ENCODE data around the gene CDIPT. TPM values are rescaled to one million over a fixed set of nuclear protein-coding genes. Genes with fewer than 3 reads are reported as not detected.

Gene CDIPT
- total RNA-seq, 1 donor from 2014 or later = 88.1 TPM

DNA sequence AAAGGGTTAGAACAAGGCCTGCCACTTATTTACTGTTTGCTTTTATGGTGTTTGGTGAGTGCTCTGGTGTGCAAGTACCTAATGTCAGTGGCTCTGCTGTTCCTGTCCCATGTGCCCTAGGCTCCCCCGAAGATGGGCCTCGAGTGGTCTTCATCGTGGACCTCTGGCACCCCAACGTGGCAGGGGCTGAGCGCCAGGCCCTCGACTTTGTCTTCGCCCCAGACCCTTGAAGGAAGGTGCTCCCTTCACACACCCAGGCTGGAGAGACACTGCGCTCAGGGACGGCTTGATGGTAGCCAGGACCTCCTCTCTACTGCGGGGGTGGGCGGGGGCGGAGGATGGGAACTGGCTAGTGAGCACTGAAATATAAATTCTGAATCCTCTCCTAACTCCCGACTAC is 42.6 kb upstream of the CDIPT start:
- H3K27ac Mint-ChIP-seq (ENCODE audit: unreplicated experiment) = peak overlapping the region; percentile 26
- H3K4me1 Mint-ChIP-seq (ENCODE audit: low read depth, unreplicated experiment) = peaks cover 14% of the 10 kb centered on the region

DNA sequence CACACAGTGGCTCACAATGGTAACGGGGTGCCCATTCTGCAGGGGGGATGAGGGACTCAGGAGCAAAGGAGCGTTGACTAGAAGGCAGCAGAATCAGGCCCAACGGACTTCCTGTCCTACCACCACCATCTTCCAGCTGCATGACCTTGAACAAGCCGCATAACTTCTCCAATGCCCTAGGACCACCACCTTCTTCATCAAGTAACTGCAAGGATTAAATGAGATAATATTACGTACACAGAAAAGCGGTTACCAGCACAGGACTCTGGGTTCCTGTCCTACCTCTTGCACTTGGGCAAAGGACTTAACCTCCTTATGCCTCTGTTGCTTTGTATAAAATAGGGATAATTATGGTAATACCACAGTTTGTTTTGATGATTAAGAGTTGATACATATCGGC is 41.9 kb upstream of the CDIPT start:
- no peaks in the 10 kb centered on the region for H3K27me3 Mint-ChIP-seq (ENCODE audit: low read depth, unreplicated experiment)
- Histone ChIP-seq H3K9me3 (ENCODE audit: insufficient read depth, low read depth, low read length) (no peaks in the 10 kb centered on the region), H3K4me2 (ENCODE audit: low read length) (no peak overlapping the region), H4K20me1 (ENCODE audit: insufficient read depth, low read length) (peaks cover 19% of the 10 kb centered on the region), H3K4me3 (ENCODE audit: insufficient read depth, low read depth, low read length) (no peak overlapping the region), H3K27me3 (ENCODE audit: insufficient read depth, low read length) (no peaks in the 10 kb centered on the region), H3K36me3 (ENCODE audit: insufficient read depth, low read length) (peaks cover 3% of the 10 kb centered on the region), H3K4me1 (ENCODE audit: insufficient read depth, low read length) (peaks cover 10% of the 10 kb centered on the region), H3K79me2 (ENCODE audit: insufficient read depth, low read length) (peaks cover 4% of the 10 kb centered on the region), H2AFZ (ENCODE audit: low read depth, low read length) (no peak overlapping the region), H3K27ac (ENCODE audit: low read depth, low read length) (no peak overlapping the region), H3K9ac (ENCODE audit: low read length) (no peak overlapping the region)
- no peaks in the 10 kb centered on the region for H3K9me3 Mint-ChIP-seq (ENCODE audit: unreplicated experiment)
- H3K4me1 Mint-ChIP-seq (ENCODE audit: low read depth, unreplicated experiment) = peaks cover 14% of the 10 kb centered on the region
- FAIRE-seq = no peak
- DNase-seq (ENCODE audit: low read depth) = no peak
- no peak overlapping the region for H3K4me3 Mint-ChIP-seq (ENCODE audit: unreplicated experiment)
- no peak overlapping the region for H3K27ac Mint-ChIP-seq (ENCODE audit: unreplicated experiment)
- TF ChIP-seq, protein P1, sequence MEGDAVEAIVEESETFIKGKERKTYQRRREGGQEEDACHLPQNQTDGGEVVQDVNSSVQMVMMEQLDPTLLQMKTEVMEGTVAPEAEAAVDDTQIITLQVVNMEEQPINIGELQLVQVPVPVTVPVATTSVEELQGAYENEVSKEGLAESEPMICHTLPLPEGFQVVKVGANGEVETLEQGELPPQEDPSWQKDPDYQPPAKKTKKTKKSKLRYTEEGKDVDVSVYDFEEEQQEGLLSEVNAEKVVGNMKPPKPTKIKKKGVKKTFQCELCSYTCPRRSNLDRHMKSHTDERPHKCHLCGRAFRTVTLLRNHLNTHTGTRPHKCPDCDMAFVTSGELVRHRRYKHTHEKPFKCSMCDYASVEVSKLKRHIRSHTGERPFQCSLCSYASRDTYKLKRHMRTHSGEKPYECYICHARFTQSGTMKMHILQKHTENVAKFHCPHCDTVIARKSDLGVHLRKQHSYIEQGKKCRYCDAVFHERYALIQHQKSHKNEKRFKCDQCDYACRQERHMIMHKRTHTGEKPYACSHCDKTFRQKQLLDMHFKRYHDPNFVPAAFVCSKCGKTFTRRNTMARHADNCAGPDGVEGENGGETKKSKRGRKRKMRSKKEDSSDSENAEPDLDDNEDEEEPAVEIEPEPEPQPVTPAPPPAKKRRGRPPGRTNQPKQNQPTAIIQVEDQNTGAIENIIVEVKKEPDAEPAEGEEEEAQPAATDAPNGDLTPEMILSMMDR (IDR thresholded peaks at IDR 0.05; ENCODE audit: insufficient read depth, low read depth, low read length) = no peak
- TF ChIP-seq EZH2 (IDR thresholded peaks at IDR 0.05; ENCODE audit: insufficient read depth, low read length) = no peak
- H3K36me3 Mint-ChIP-seq (ENCODE audit: low read depth, unreplicated experiment) = peaks cover 9% of the 10 kb centered on the region

More for the DNA sequence above, 42.6 kb upstream of the CDIPT start:
- H3K9ac ChIP-seq (ENCODE audit: low read length) = no peak overlapping the region
- no peaks in the 10 kb centered on the region for H3K9me3 ChIP-seq (ENCODE audit: insufficient read depth, low read depth, low read length)
- no peaks in the 10 kb centered on the region for H3K9me3 Mint-ChIP-seq (ENCODE audit: unreplicated experiment)
- FAIRE-seq (no peak), DNase-seq (ENCODE audit: low read depth) (no peak)
- no peak overlapping the region for H2AFZ ChIP-seq (ENCODE audit: low read depth, low read length)
- TF ChIP-seq, protein P1 (IDR thresholded peaks at IDR 0.05; ENCODE audit: insufficient read depth, low read depth, low read length) = no peak
- TF ChIP-seq EZH2 (IDR thresholded peaks at IDR 0.05; ENCODE audit: insufficient read depth, low read length) = no peak
- peaks cover 9% of the 10 kb centered on the region for H3K36me3 Mint-ChIP-seq (ENCODE audit: low read depth, unreplicated experiment)
- no peaks in the 10 kb centered on the region for H3K27me3 Mint-ChIP-seq (ENCODE audit: low read depth, unreplicated experiment)
- no peaks in the 10 kb centered on the region for H3K27me3 ChIP-seq (ENCODE audit: insufficient read depth, low read length)
- no peak overlapping the region for H3K27ac ChIP-seq (ENCODE audit: low read depth, low read length)
- H3K4me1 ChIP-seq (ENCODE audit: insufficient read depth, low read length) = peaks cover 8% of the 10 kb centered on the region
- peaks cover 4% of the 10 kb centered on the region for H3K79me2 ChIP-seq (ENCODE audit: insufficient read depth, low read length)
- H4K20me1 ChIP-seq (ENCODE audit: insufficient read depth, low read length) = peaks cover 19% of the 10 kb centered on the region
- H3K4me3 Mint-ChIP-seq (ENCODE audit: unreplicated experiment) = no peak overlapping the region
- H3K4me2 ChIP-seq (ENCODE audit: low read length) = no peak overlapping the region
- peaks cover 3% of the 10 kb centered on the region for H3K36me3 ChIP-seq (ENCODE audit: insufficient read depth, low read length)
- H3K4me3 ChIP-seq (ENCODE audit: insufficient read depth, low read depth, low read length) = no peak overlapping the region

GRCh38 chr16:29903590-29903989 is 40.6 kb upstream of the CDIPT start:
- peaks cover 16% of the 10 kb centered on the region for H3K4me1 Mint-ChIP-seq (ENCODE audit: low read depth, unreplicated experiment)
- H3K79me2 ChIP-seq (ENCODE audit: insufficient read depth, low read length) = peaks cover 4% of the 10 kb centered on the region
- no peaks in the 10 kb centered on the region for H3K9me3 Mint-ChIP-seq (ENCODE audit: unreplicated experiment)
- H3K27ac Mint-ChIP-seq (ENCODE audit: unreplicated experiment) = peak overlapping the region; percentile 15
- peaks cover 3% of the 10 kb centered on the region for H3K36me3 ChIP-seq (ENCODE audit: insufficient read depth, low read length)
- peaks cover 9% of the 10 kb centered on the region for H3K36me3 Mint-ChIP-seq (ENCODE audit: low read depth, unreplicated experiment)
- H2AFZ ChIP-seq (ENCODE audit: low read depth, low read length) = no peak overlapping the region
- H3K27ac ChIP-seq (ENCODE audit: low read depth, low read length) = no peak overlapping the region
- H3K4me2 ChIP-seq (ENCODE audit: low read length) = no peak overlapping the region
- no peak for TF ChIP-seq EZH2 (IDR thresholded peaks at IDR 0.05; ENCODE audit: insufficient read depth, low read length)
- TF ChIP-seq, protein P1 (IDR thresholded peaks at IDR 0.05; ENCODE audit: insufficient read depth, low read depth, low read length) = no peak
- H3K4me1 ChIP-seq (ENCODE audit: insufficient read depth, low read length) = peaks cover 18% of the 10 kb centered on the region
- no peak for FAIRE-seq
- no peaks in the 10 kb centered on the region for H3K9me3 ChIP-seq (ENCODE audit: insufficient read depth, low read depth, low read length)
- peak overlapping the region; percentile 10 for H3K4me3 Mint-ChIP-seq (ENCODE audit: unreplicated experiment)
- no peak overlapping the region for H3K4me3 ChIP-seq (ENCODE audit: insufficient read depth, low read depth, low read length)
- H3K27me3 Mint-ChIP-seq (ENCODE audit: low read depth, unreplicated experiment) = no peaks in the 10 kb centered on the region
- no peaks in the 10 kb centered on the region for H3K27me3 ChIP-seq (ENCODE audit: insufficient read depth, low read length)
- DNase-seq (ENCODE audit: low read depth) = no peak
- H3K9ac ChIP-seq (ENCODE audit: low read length) = no peak overlapping the region
- H4K20me1 ChIP-seq (ENCODE audit: insufficient read depth, low read length) = peaks cover 22% of the 10 kb centered on the region
